HepG2 (cell line): Measurements from ENCODE around the gene ZDHHC11. TPM values are rescaled to one million over a fixed set of nuclear protein-coding genes. Genes with fewer than 3 reads are reported as not detected.
"Not testable (repeated sequence)": the region's sequence is repeated elsewhere in the genome, so short reads cannot be mapped to it uniquely, and the experiment has no call there.

Experiments
- ATAC-seq: fragments of 200-7000 bp; cut with Tn5 transposase; 3 replicates; pipeline ENCODE4 v1.9.1; 2020; ENCODE audit warnings: mild to moderate bottlenecking, moderate library complexity
- BruUV-seq: library from RNA; stranded (reverse); fragments of 400-500 nt; replicated peaks from 2 replicates; lab custom pipeline; 2021; lab: Mats Ljungman, UMichigan
- CTCF ChIA-PET: fragments of 300-600 bp; formaldehyde crosslinking; extraction: SDS; loops from one replicate; lab custom pipeline; 2021; ENCODE audit warnings: low total read pairs, inconsistent platforms, low intra/inter-chr PET ratio; lab: Yijun Ruan, JAX
- POLR2A ChIA-PET: fragments of 350-600 bp; sonication (Branson Sonifier 250); formaldehyde crosslinking; loops from one replicate; lab custom pipeline; 2020; ENCODE audit warnings: antibody characterized with exemption, inconsistent platforms; lab: Yijun Ruan, JAX
- DNase-seq: peaks from one replicate; pipeline ENCODE4 v3.0.0-alpha.2; 2015; ENCODE audit warnings: low spot score
- FAIRE-seq: peaks from 3 replicates; lab custom pipeline; 2011; peaks lifted over from hg19 to GRCh38; lab: Jason Lieb, UNC
- H2AFZ ChIP-seq: one replicate; pipeline ENCODE4 v1.6.1; 2011; ENCODE audit warnings: low read length, inconsistent platforms
- H3K27ac ChIP-seq: fragments of 300-600 bp; 3 replicates; pipeline ENCODE4 v1.8.0; 2011; ENCODE audit warnings: mixed run types, mild to moderate bottlenecking, mixed read lengths, low read length, inconsistent platforms; ENCODE audit not compliant: insufficient read depth; ENCODE audit errors: extremely low read length
- H3K27me3 ChIP-seq, 2 experiments: fragments of 200-600 bp in 1 of 2; 2 replicates in 1 of 2; 3 replicates in 1 of 2; pipeline versions ENCODE4 v1.6.0 to v1.8.0; 2011; ENCODE audit warnings: low read length in 2 of 2, mild to moderate bottlenecking in 2 of 2, moderate library complexity in 2 of 2, inconsistent platforms in 1 of 2; ENCODE audit not compliant: insufficient read depth in 2 of 2, control insufficient read depth in 1 of 2
- H3K36me3 ChIP-seq, 2 experiments: fragments of 200-600 bp in 1 of 2; replicated peaks in 1 of 2; 2 replicates in 1 of 2; 3 replicates in 1 of 2; pipeline versions ENCODE4 v1.5.1 to v1.8.0; 2011; ENCODE audit warnings: low read length in 2 of 2, inconsistent platforms in 1 of 2; ENCODE audit not compliant: insufficient read depth in 2 of 2, control insufficient read depth in 1 of 2
- H3K4me1 ChIP-seq: 2 replicates; pipeline ENCODE4 v1.5.1; 2012; ENCODE audit warnings: low read length, inconsistent platforms; ENCODE audit not compliant: insufficient read depth
- H3K4me2 ChIP-seq: 2 replicates; pipeline ENCODE4 v1.6.0; 2011; ENCODE audit warnings: low read depth, low read length, inconsistent platforms
- H3K4me3 ChIP-seq, 3 experiments: fragments of 200-600 bp in 1 of 3; sonication (generic), shearing (Covaris generic) in 1 of 3; replicated peaks in 1 of 3; 2 replicates each; pipeline ENCODE4 v1.5.1; 2011 to 2016; ENCODE audit warnings: low read length in 3 of 3, inconsistent platforms in 2 of 3, low read depth in 2 of 3, mild to moderate bottlenecking in 2 of 3, control low read depth in 1 of 3, mixed read lengths in 1 of 3; ENCODE audit not compliant: insufficient read depth in 1 of 3
- H3K79me2 ChIP-seq: one replicate; pipeline ENCODE4 v1.6.1; 2011; ENCODE audit warnings: low read length, inconsistent platforms; ENCODE audit not compliant: insufficient read depth
- H3K9ac ChIP-seq: 2 replicates; pipeline ENCODE4 v1.6.0; 2011; ENCODE audit warnings: mild to moderate bottlenecking, low read depth, low read length, inconsistent platforms; ENCODE audit not compliant: insufficient read depth
- H3K9me3 ChIP-seq: 2 replicates; pipeline ENCODE4 v1.5.1; 2012; ENCODE audit warnings: mild to moderate bottlenecking, low read length
- H4K20me1 ChIP-seq: 2 replicates; pipeline ENCODE4 v1.6.0; 2011; ENCODE audit warnings: inconsistent platforms, mild to moderate bottlenecking, low read length, moderate library complexity; ENCODE audit not compliant: insufficient read depth
- HOXA5 ChIP-seq: sonication (generic); formaldehyde crosslinking; IDR thresholded peaks from 2 replicates; pipeline ENCODE4 v1.4.0; 2020; ENCODE audit warnings: missing genetic modification reagents
- SIN3B ChIP-seq: fragments of 150-350 bp; IDR thresholded peaks from 2 replicates; pipeline ENCODE4 v1.6.1; 2014; ENCODE audit warnings: low read length
- ZKSCAN5 ChIP-seq: sonication (generic); formaldehyde crosslinking; IDR thresholded peaks from 2 replicates; pipeline ENCODE4 v1.5.1; 2020; ENCODE audit warnings: mild to moderate bottlenecking, missing genetic modification reagents
- ZNF207 ChIP-seq: fragments of 450-650 bp; IDR thresholded peaks from 2 replicates; pipeline ENCODE4 v1.6.1; 2016; ENCODE audit warnings: antibody characterized with exemption, borderline replicate concordance
- ZNF224 ChIP-seq: sonication (generic); formaldehyde crosslinking; IDR thresholded peaks from 2 replicates; pipeline ENCODE4 v1.5.0; 2020; ENCODE audit warnings: mild to moderate bottlenecking, missing genetic modification reagents
- ZNF496 ChIP-seq: sonication (generic); formaldehyde crosslinking; IDR thresholded peaks from 2 replicates; pipeline ENCODE4 v1.8.1; 2023; ENCODE audit warnings: mild to moderate bottlenecking, moderate library complexity, missing genetic modification reagents; ENCODE audit not compliant: insufficient replicate concordance
- WGBS: methylation state at CpG from one replicate; pipeline ENCODE4 v1.1.6; 2017; ENCODE audit warnings: low lambda C conversion rate; 5-methylcytosine and 5-hydroxymethylcytosine counted together
- in situ Hi-C: cut with HindIII; loops from 2 replicates; pipeline ENCODE4 v1.10.0; 2017; ENCODE audit warnings: low pct_unique_long_range_greater_than_20kb; ENCODE audit not compliant: extremely low pct_ligation_motif_present
- intact Hi-C: fragments of 100-400 bp; cut with micrococcal nuclease; formaldehyde crosslinking; loops from one replicate; pipeline ENCODE4 v1.10.0; 2022; ENCODE audit not compliant: unreplicated experiment
- polyA plus RNA-seq, 8 experiments: library from polyadenylated mRNA; depleted of rRNA in 3 of 8; stranded (reverse) in 7 of 8; unstranded in 1 of 8; fragments of >200 nt; fragmentation: Illumina TruSeq in 4 of 8; extraction: Trizol in 4 of 8; gene quantifications; 2 replicates each; pipeline versions ENCODE4 v1.2.1 to v1.2.3, GENCODE V29; 2011 to 2016; ENCODE audit warnings: low read depth in 4 of 8, missing spikeins in 1 of 8, mixed read lengths in 1 of 8; ENCODE audit not compliant: insufficient read depth in 1 of 8
- total RNA-seq, 5 experiments: library from RNA; depleted of rRNA; stranded (reverse); fragments of >200 nt; fragmentation: Illumina TruSeq; extraction: Trizol; gene quantifications; 2 replicates each; pipeline ENCODE4 v1.2.3, GENCODE V29; 2016; ENCODE audit warnings: low read depth in 1 of 5
- TF ChIP-seq, protein P1 (sequence below): IDR thresholded peaks from 2 replicates; pipeline ENCODE4 v1.6.1; 2016

Gene ZDHHC11
- total and polyA plus RNA-seq, 2 of the 13 experiments (the other 11 are each of a cell fraction or from before 2014, with no cell fraction given), result 2.1 to 4.0 TPM

DNA sequence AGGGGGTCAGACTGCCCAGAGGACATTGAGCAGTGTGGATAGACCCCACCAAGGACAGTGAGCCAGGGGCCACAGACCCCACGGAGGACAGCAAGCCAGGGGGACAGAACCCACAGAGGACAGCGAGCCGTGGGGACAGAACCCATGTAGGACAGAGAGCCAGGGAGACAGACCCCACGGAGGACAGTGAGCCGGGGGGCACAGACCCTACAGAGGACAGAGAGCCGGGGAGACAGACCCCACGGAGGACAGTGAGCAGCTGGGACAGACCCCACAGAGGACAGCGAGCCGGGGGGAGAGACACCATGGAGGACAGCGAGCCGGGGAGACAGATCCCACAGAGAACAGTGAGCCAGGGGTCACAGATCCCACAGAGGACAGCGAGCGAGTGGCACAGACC is 3.4 kb upstream of the ZDHHC11 start:
- H3K27me3 ChIP-seq, result peaks cover 0 to 17% of the 10 kb centered on the region in 2 experiments; a peak in 3 of 5 replicates
- intact Hi-C loops (loop anchor here (5.0 kb wide), 1 partner anchor 38 kb away; the partner anchor contains the start of genes BRD9 and TRIP13), in situ Hi-C loops (no loop called here)
- no TSS peak for BruUV-seq
- FAIRE-seq, result no peak
- H3K9ac ChIP-seq, result no peak overlapping the region
- ChIA-PET POLR2A (no interaction called here), CTCF (no interaction called here)
- no peak overlapping the region for H3K4me2 ChIP-seq
- no peak overlapping the region for H2AFZ ChIP-seq
- H3K9me3 ChIP-seq, result no peaks in the 10 kb centered on the region
- peaks cover 32% of the 10 kb centered on the region for H3K4me1 ChIP-seq
- H3K36me3 ChIP-seq, result no peaks in the 10 kb centered on the region
- TF ChIP-seq HOXA5 (CRISPR knock-in tag), result no peak
- no peak for TF ChIP-seq ZKSCAN5 (CRISPR knock-in tag)
- no peak for TF ChIP-seq SIN3B
- TF ChIP-seq, protein P1, sequence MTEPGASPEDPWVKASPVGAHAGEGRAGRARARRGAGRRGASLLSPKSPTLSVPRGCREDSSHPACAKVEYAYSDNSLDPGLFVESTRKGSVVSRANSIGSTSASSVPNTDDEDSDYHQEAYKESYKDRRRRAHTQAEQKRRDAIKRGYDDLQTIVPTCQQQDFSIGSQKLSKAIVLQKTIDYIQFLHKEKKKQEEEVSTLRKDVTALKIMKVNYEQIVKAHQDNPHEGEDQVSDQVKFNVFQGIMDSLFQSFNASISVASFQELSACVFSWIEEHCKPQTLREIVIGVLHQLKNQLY (CRISPR knock-in tag), result no peak
- TF ChIP-seq ZNF224 (CRISPR knock-in tag), result no peak
- no peak for TF ChIP-seq ZNF207
- no peak for TF ChIP-seq ZNF496 (CRISPR knock-in tag)
- no peak overlapping the region for H3K4me3 ChIP-seq
- 72% methylated on average over 13 of the region's 13 CpGs for WGBS
- peaks cover 2% of the 10 kb centered on the region; the same call in 1 of the 2 replicates for H4K20me1 ChIP-seq
- no peak for ATAC-seq
- no peak overlapping the region for H3K27ac ChIP-seq
- no peaks in the 10 kb centered on the region for H3K79me2 ChIP-seq
- no peak for DNase-seq

GRCh38 chr5:853416-854090 is 2.8 kb upstream of the ZDHHC11 start:
- H3K9ac ChIP-seq, H3K9me3 ChIP-seq, H3K36me3 ChIP-seq, H3K79me2 ChIP-seq, H3K27ac ChIP-seq, DNase-seq, ATAC-seq, POLR2A ChIA-PET, FAIRE-seq, CTCF ChIA-PET, H4K20me1 ChIP-seq, H3K4me3 ChIP-seq, H3K4me2 ChIP-seq, in situ Hi-C loops, BruUV-seq, H2AFZ ChIP-seq: not testable (repeated sequence)
- peaks cover 0 to 17% of the 10 kb centered on the region in 2 experiments; a peak in 3 of 5 replicates for H3K27me3 ChIP-seq
- WGBS, result 65% methylated on average over 18 of the region's 18 CpGs
- intact Hi-C loops, result loop anchor here (5.0 kb wide), 1 partner anchor 39 kb away; the partner anchor contains the start of genes BRD9 and TRIP13
- peaks cover 39% of the 10 kb centered on the region for H3K4me1 ChIP-seq
